Measurements from ENCODE around the gene PPIE.
A peak's percentile ranks its signal among the peaks of the same experiment; 100 is the strongest.
"Not testable (repeated sequence)": the region's sequence is repeated elsewhere in the genome, so short reads cannot be mapped to it uniquely, and the experiment has no call there.

PPIE gene

GRCh38 chr1:39788426-39788757 is 49.7 kb downstream of the PPIE start:
- no peak overlapping the region for H3K27ac ChIP-seq (ENCODE audit: low read depth, low read length)
- no peaks in the 10 kb centered on the region for H3K4me1 ChIP-seq (ENCODE audit: control insufficient read depth, insufficient read depth, low read length)
- peaks cover 2% of the 10 kb centered on the region for H3K27me3 ChIP-seq (ENCODE audit: control insufficient read depth, insufficient read depth, low read length)
- no peak overlapping the region for H3K9ac ChIP-seq (ENCODE audit: low read length)
- peak overlapping the region; percentile 55 for H3K4me3 ChIP-seq (ENCODE audit: low read length)
- H3K36me3 ChIP-seq (ENCODE audit: control insufficient read depth, insufficient read depth, low read length), result no peaks in the 10 kb centered on the region

- Histone ChIP-seq H3K4me3 (ENCODE audit: low read length) (peak within 1 kb of the TSS; percentile 55), H3K27me3 (ENCODE audit: control insufficient read depth, insufficient read depth, low read length) (peaks cover 2% of the 10 kb centered on the region), H3K27ac (ENCODE audit: low read depth, low read length) (no peak within 1 kb of the TSS), H3K36me3 (ENCODE audit: control insufficient read depth, insufficient read depth, low read length) (no peaks in the 10 kb centered on the region), H3K9ac (ENCODE audit: low read length) (no peak within 1 kb of the TSS), H3K4me1 (ENCODE audit: control insufficient read depth, insufficient read depth, low read length) (no peaks in the 10 kb centered on the region)
Measured at GRCh38 chr1:39788758-39789570, 50.3 kb downstream of the PPIE start, which contains the start of gene BMP8B. BMP8B (minus strand) TSS chr1:39788865; CDS start chr1:39788485, 380 bp downstream.

- Histone ChIP-seq H3K9ac (ENCODE audit: low read length) (no peak overlapping the region), H3K4me3 (ENCODE audit: low read length) (peak overlapping the region; percentile 54), H3K27ac (ENCODE audit: low read depth, low read length) (no peak overlapping the region), H3K4me1 (ENCODE audit: control insufficient read depth, insufficient read depth, low read length) (no peaks in the 10 kb centered on the region), H3K27me3 (ENCODE audit: control insufficient read depth, insufficient read depth, low read length) (peaks cover 2% of the 10 kb centered on the region), H3K36me3 (ENCODE audit: control insufficient read depth, insufficient read depth, low read length) (no peaks in the 10 kb centered on the region)
Measured at GRCh38 chr1:39789571-39790110, 51.0 kb downstream of the PPIE start.

- Histone ChIP-seq H3K27me3 (ENCODE audit: control insufficient read depth, insufficient read depth, low read length) (peaks cover 2% of the 10 kb centered on the region), H3K27ac (ENCODE audit: low read depth, low read length) (no peak overlapping the region), H3K36me3 (ENCODE audit: control insufficient read depth, insufficient read depth, low read length) (no peaks in the 10 kb centered on the region), H3K4me3 (ENCODE audit: low read length) (no peak overlapping the region), H3K4me1 (ENCODE audit: control insufficient read depth, insufficient read depth, low read length) (no peaks in the 10 kb centered on the region), H3K9ac (ENCODE audit: low read length) (no peak overlapping the region)
Measured at GRCh38 chr1:39791838-39792237, 53.2 kb downstream of the PPIE start.

- no peak overlapping the region for H3K27ac ChIP-seq (ENCODE audit: low read depth, low read length)
- H3K9ac ChIP-seq (ENCODE audit: low read length), result no peak overlapping the region
- no peaks in the 10 kb centered on the region for H3K27me3 ChIP-seq (ENCODE audit: control insufficient read depth, insufficient read depth, low read length)
- H3K36me3 ChIP-seq (ENCODE audit: control insufficient read depth, insufficient read depth, low read length), result no peaks in the 10 kb centered on the region
- no peaks in the 10 kb centered on the region for H3K4me1 ChIP-seq (ENCODE audit: control insufficient read depth, insufficient read depth, low read length)
- H3K4me3 ChIP-seq (ENCODE audit: low read length), result no peak overlapping the region
Measured at GRCh38 chr1:39795651-39796050, 57.0 kb downstream of the PPIE start.

GRCh38 chr1:39798859-39799769 is 60.4 kb downstream of the PPIE start:
- peak overlapping the region; percentile 10 for H3K27ac ChIP-seq (ENCODE audit: low read depth, low read length)
- not testable (repeated sequence) for H3K9ac ChIP-seq (ENCODE audit: low read length)
- peak overlapping the region; percentile 13 for H3K4me3 ChIP-seq (ENCODE audit: low read length)

GRCh38 chr1:39799770-39800470 is 61.2 kb downstream of the PPIE start:
- Histone ChIP-seq H3K27me3 (ENCODE audit: control insufficient read depth, insufficient read depth, low read length) (no peaks in the 10 kb centered on the region), H3K27ac (ENCODE audit: low read depth, low read length) (no peak overlapping the region), H3K4me3 (ENCODE audit: low read length) (no peak overlapping the region), H3K36me3 (ENCODE audit: control insufficient read depth, insufficient read depth, low read length) (no peaks in the 10 kb centered on the region), H3K9ac (ENCODE audit: low read length) (no peak overlapping the region), H3K4me1 (ENCODE audit: control insufficient read depth, insufficient read depth, low read length) (no peaks in the 10 kb centered on the region)

More at GRCh38 chr1:39798859-39799769, 60.4 kb downstream of the PPIE start:
- H3K36me3 ChIP-seq (ENCODE audit: control insufficient read depth, insufficient read depth, low read length); H3K4me1 ChIP-seq (ENCODE audit: control insufficient read depth, insufficient read depth, low read length); H3K27me3 ChIP-seq (ENCODE audit: control insufficient read depth, insufficient read depth, low read length): not testable (repeated sequence)

GRCh38 chr1:39800471-39800835 is 61.8 kb downstream of the PPIE start:
- H3K9ac ChIP-seq (ENCODE audit: low read length), result no peak overlapping the region
- H3K4me1 ChIP-seq (ENCODE audit: control insufficient read depth, insufficient read depth, low read length), result no peaks in the 10 kb centered on the region
- H3K27me3 ChIP-seq (ENCODE audit: control insufficient read depth, insufficient read depth, low read length), result no peaks in the 10 kb centered on the region
- H3K36me3 ChIP-seq (ENCODE audit: control insufficient read depth, insufficient read depth, low read length), result no peaks in the 10 kb centered on the region
- no peak overlapping the region for H3K27ac ChIP-seq (ENCODE audit: low read depth, low read length)
- H3K4me3 ChIP-seq (ENCODE audit: low read length), result no peak overlapping the region

GRCh38 chr1:39802496-39803260 is 64.0 kb downstream of the PPIE start:
- no peak overlapping the region for H3K4me3 ChIP-seq (ENCODE audit: low read length)

GRCh38 chr1:39805385-39805784 is 66.7 kb downstream of the PPIE start:
- H3K4me3 ChIP-seq (ENCODE audit: low read length), result no peak overlapping the region
- no peaks in the 10 kb centered on the region for H3K36me3 ChIP-seq (ENCODE audit: control insufficient read depth, insufficient read depth, low read length)
- no peaks in the 10 kb centered on the region for H3K4me1 ChIP-seq (ENCODE audit: control insufficient read depth, insufficient read depth, low read length)
- no peaks in the 10 kb centered on the region for H3K27me3 ChIP-seq (ENCODE audit: control insufficient read depth, insufficient read depth, low read length)
- no peak overlapping the region for H3K27ac ChIP-seq (ENCODE audit: low read depth, low read length)
- no peak overlapping the region for H3K9ac ChIP-seq (ENCODE audit: low read length)

More at GRCh38 chr1:39802496-39803260, 64.0 kb downstream of the PPIE start:
- Histone ChIP-seq H3K9ac (ENCODE audit: low read length) (no peak overlapping the region), H3K4me1 (ENCODE audit: control insufficient read depth, insufficient read depth, low read length) (no peaks in the 10 kb centered on the region), H3K27me3 (ENCODE audit: control insufficient read depth, insufficient read depth, low read length) (no peaks in the 10 kb centered on the region), H3K36me3 (ENCODE audit: control insufficient read depth, insufficient read depth, low read length) (no peaks in the 10 kb centered on the region), H3K27ac (ENCODE audit: low read depth, low read length) (no peak overlapping the region)

- H3K4me1 ChIP-seq (ENCODE audit: control insufficient read depth, insufficient read depth, low read length), result no peaks in the 10 kb centered on the region
- H3K36me3 ChIP-seq (ENCODE audit: control insufficient read depth, insufficient read depth, low read length), result no peaks in the 10 kb centered on the region
- no peak overlapping the region for H3K4me3 ChIP-seq (ENCODE audit: low read length)
- no peak overlapping the region for H3K27ac ChIP-seq (ENCODE audit: low read depth, low read length)
- no peak overlapping the region for H3K9ac ChIP-seq (ENCODE audit: low read length)
- H3K27me3 ChIP-seq (ENCODE audit: control insufficient read depth, insufficient read depth, low read length), result no peaks in the 10 kb centered on the region
Measured at GRCh38 chr1:39808784-39809517, 70.3 kb downstream of the PPIE start.

Measured in rectal smooth muscle tissue (tissue), 1 donor.